Measurements from ENCODE around the gene GCH1.

GCH1 gene

GRCh38 chr14:54857830-54858269, 44.8 kb downstream of the GCH1 start:
- Histone ChIP-seq H3K9ac (ENCODE audit: low read length) (no peak overlapping the region), H3K4me2 (ENCODE audit: low read length) (no peak overlapping the region), H3K4me1 (ENCODE audit: insufficient read depth, low read length, severe bottlenecking) (peaks cover 13% of the 10 kb centered on the region), H3K27ac (ENCODE audit: low read depth, low read length, poor library complexity, severe bottlenecking) (no peak overlapping the region), H3K36me3 (ENCODE audit: insufficient read depth, low read length) (no peaks in the 10 kb centered on the region), H3K27me3 (ENCODE audit: insufficient read depth, low read length) (no peaks in the 10 kb centered on the region), H3K9me2 (ENCODE audit: low read depth, low read length) (no peaks in the 10 kb centered on the region), H3K4me3 (ENCODE audit: low read depth, low read length, poor library complexity, severe bottlenecking) (no peak overlapping the region), H3F3A (ENCODE audit: insufficient read depth, low read length) (no peaks in the 10 kb centered on the region), H3K79me2 (ENCODE audit: insufficient read depth, low read length) (no peaks in the 10 kb centered on the region), H3K9me3 (ENCODE audit: low read length) (no peaks in the 10 kb centered on the region), H2AFZ (ENCODE audit: low read length) (no peak overlapping the region), H4K20me1 (ENCODE audit: insufficient read depth, low read length) (no peaks in the 10 kb centered on the region)
- TF ChIP-seq EZH2 (IDR thresholded peaks at IDR 0.05; ENCODE audit: borderline replicate concordance, low read length) (no peak), CTCF (IDR thresholded peaks at IDR 0.05; ENCODE audit: low read length) (no peak)

- H3K9ac ChIP-seq (ENCODE audit: low read length), result no peak overlapping the region
- no peaks in the 10 kb centered on the region for H3K27me3 ChIP-seq (ENCODE audit: insufficient read depth, low read length)
- peaks cover 13% of the 10 kb centered on the region for H3K4me1 ChIP-seq (ENCODE audit: insufficient read depth, low read length, severe bottlenecking)
- no peak overlapping the region for H3K27ac ChIP-seq (ENCODE audit: low read depth, low read length, poor library complexity, severe bottlenecking)
- H3F3A ChIP-seq (ENCODE audit: insufficient read depth, low read length), result no peaks in the 10 kb centered on the region
- H3K79me2 ChIP-seq (ENCODE audit: insufficient read depth, low read length), result no peaks in the 10 kb centered on the region
- no peak overlapping the region for H2AFZ ChIP-seq (ENCODE audit: low read length)
- no peaks in the 10 kb centered on the region for H4K20me1 ChIP-seq (ENCODE audit: insufficient read depth, low read length)
- H3K9me3 ChIP-seq (ENCODE audit: low read length), result no peaks in the 10 kb centered on the region
- H3K4me3 ChIP-seq (ENCODE audit: low read depth, low read length, poor library complexity, severe bottlenecking), result no peak overlapping the region
- no peaks in the 10 kb centered on the region for H3K36me3 ChIP-seq (ENCODE audit: insufficient read depth, low read length)
- no peaks in the 10 kb centered on the region for H3K9me2 ChIP-seq (ENCODE audit: low read depth, low read length)
- no peak overlapping the region for H3K4me2 ChIP-seq (ENCODE audit: low read length)
- TF ChIP-seq CTCF (IDR thresholded peaks at IDR 0.05; ENCODE audit: low read length) (no peak), EZH2 (IDR thresholded peaks at IDR 0.05; ENCODE audit: borderline replicate concordance, low read length) (no peak)
Observed at GRCh38 chr14:54856152-54856551, 46.5 kb downstream of the GCH1 start.

- no peak overlapping the region for H3K27ac ChIP-seq (ENCODE audit: low read depth, low read length, poor library complexity, severe bottlenecking)
- H3K36me3 ChIP-seq (ENCODE audit: insufficient read depth, low read length), result no peaks in the 10 kb centered on the region
- no peak overlapping the region for H2AFZ ChIP-seq (ENCODE audit: low read length)
- 0 out of 2 replicates have a peak overlapping the region, but pooled peaks have one; percentile 11 for H3K4me2 ChIP-seq (ENCODE audit: low read length)
- no peaks in the 10 kb centered on the region for H3K79me2 ChIP-seq (ENCODE audit: insufficient read depth, low read length)
- H3K9me2 ChIP-seq (ENCODE audit: low read depth, low read length), result no peaks in the 10 kb centered on the region
- no peak overlapping the region for H3K4me3 ChIP-seq (ENCODE audit: low read depth, low read length, poor library complexity, severe bottlenecking)
- TF ChIP-seq CTCF (IDR thresholded peaks at IDR 0.05; ENCODE audit: low read length), result no peak
- H3K27me3 ChIP-seq (ENCODE audit: insufficient read depth, low read length), result no peaks in the 10 kb centered on the region
- peaks cover 13% of the 10 kb centered on the region for H3K4me1 ChIP-seq (ENCODE audit: insufficient read depth, low read length, severe bottlenecking)
- no peaks in the 10 kb centered on the region for H3F3A ChIP-seq (ENCODE audit: insufficient read depth, low read length)
- H3K9me3 ChIP-seq (ENCODE audit: low read length), result no peaks in the 10 kb centered on the region
- no peak overlapping the region for H3K9ac ChIP-seq (ENCODE audit: low read length)
- no peaks in the 10 kb centered on the region for H4K20me1 ChIP-seq (ENCODE audit: insufficient read depth, low read length)
Observed at GRCh38 chr14:54854181-54854580, 48.4 kb downstream of the GCH1 start.
